Tibial nerve (tissue), 4 donors: ENCODE measurements around the gene SLC29A3.

Experiments used
- EP300 ChIP-seq, 2 donors: sonication (generic); formaldehyde crosslinking; IDR thresholded peaks; one replicate each; pipeline ENCODE4 v1.6.1; 2017; ENCODE audit warnings: antibody characterized with exemption in 2 of 2, mild to moderate bottlenecking in 1 of 2
- POLR2A ChIP-seq, 2 donors: fragments of 450-650 bp; IDR thresholded peaks; one replicate each; pipeline ENCODE4 v1.6.1; 2017; ENCODE audit warnings: antibody characterized with exemption in 2 of 2, mild to moderate bottlenecking in 2 of 2, moderate library complexity in 2 of 2
- TF ChIP-seq, protein P1 (sequence below), 5 experiments: fragments of 200-600 bp in 3 of 5; fragments of 450-650 bp in 2 of 5; sonication (generic) in 3 of 5; IDR thresholded peaks; one replicate each; pipeline ENCODE4 v1.5.1; 2016 to 2019; ENCODE audit warnings: antibody characterized with exemption in 5 of 5, mild to moderate bottlenecking in 3 of 5, moderate library complexity in 2 of 5

DNA sequence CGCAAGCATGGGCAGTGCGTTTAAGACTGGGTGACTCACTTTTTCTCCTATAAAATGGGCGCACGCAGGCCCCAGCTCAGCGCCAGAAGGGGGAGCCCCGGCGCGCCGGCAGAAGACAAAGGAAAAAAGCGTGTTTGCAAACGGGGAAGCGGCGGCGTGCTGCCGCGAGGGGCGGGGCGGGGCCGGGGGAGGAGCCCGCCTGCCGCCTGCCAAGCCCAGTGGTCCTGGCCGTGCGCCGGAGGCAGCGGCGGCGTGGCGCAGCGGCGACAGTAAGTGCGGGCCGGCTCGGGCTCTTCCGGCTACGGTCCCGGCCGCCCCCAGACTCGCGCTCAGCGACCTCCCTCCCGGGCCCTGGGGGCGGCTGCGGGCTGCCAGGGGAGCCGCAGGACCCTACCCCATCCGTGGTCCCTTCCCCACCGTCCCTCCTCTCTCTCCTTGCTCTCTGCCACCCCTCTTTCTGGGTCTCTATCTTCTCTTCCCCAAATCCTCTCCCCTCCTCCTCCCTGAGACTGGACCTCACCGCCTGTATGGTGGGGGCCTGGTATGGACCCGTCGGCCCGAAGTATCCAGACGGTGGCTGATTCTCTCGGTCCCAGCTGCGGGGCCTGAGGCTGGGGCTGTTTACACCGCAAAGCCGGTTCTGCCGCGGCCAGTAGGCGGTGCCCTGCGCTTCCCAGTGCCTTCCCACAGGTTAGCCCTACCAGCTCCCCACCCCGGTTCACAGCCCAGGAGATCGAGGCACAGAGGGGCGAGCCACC, at the start of gene SLC29A3:
- TF ChIP-seq, protein P1, sequence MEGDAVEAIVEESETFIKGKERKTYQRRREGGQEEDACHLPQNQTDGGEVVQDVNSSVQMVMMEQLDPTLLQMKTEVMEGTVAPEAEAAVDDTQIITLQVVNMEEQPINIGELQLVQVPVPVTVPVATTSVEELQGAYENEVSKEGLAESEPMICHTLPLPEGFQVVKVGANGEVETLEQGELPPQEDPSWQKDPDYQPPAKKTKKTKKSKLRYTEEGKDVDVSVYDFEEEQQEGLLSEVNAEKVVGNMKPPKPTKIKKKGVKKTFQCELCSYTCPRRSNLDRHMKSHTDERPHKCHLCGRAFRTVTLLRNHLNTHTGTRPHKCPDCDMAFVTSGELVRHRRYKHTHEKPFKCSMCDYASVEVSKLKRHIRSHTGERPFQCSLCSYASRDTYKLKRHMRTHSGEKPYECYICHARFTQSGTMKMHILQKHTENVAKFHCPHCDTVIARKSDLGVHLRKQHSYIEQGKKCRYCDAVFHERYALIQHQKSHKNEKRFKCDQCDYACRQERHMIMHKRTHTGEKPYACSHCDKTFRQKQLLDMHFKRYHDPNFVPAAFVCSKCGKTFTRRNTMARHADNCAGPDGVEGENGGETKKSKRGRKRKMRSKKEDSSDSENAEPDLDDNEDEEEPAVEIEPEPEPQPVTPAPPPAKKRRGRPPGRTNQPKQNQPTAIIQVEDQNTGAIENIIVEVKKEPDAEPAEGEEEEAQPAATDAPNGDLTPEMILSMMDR (IDR thresholded peaks at IDR 0.05) = peak; percentile 49 to 83 (median 63)
- TF ChIP-seq POLR2A (IDR thresholded peaks at IDR 0.05) (peak in 1 of 2 donors; percentile 66), EP300 (IDR thresholded peaks at IDR 0.05) (peak in 1 of 2 donors; percentile 33)
